C4-2B (cell line): ENCODE results near the gene SLC19A2.

Experiments used
- CTCF ChIP-seq: fragments of 450-650 bp; conservative IDR thresholded peaks from 2 replicates; pipeline ENCODE4 v1.5.1; 2017; ENCODE audit warnings: mild to moderate bottlenecking
- ZFX ChIP-seq: fragments of 450-650 bp; IDR thresholded peaks from 2 replicates; pipeline ENCODE4 v1.6.1; 2017

- TF ChIP-seq CTCF (no peak), ZFX (no peak)
These were observed 41.9 kb upstream of the SLC19A2 start for GRCh38 chr1:169527451-169528214.
